ENCODE results near the gene RPN1. TPM values are rescaled to one million over a fixed set of nuclear protein-coding genes. Genes with fewer than 3 reads are reported as not detected.
A peak's percentile ranks its signal among the peaks of the same experiment; 100 is the strongest.

Gene RPN1
- total and polyA plus RNA-seq, 2 of the 13 experiments (the other 11 are each of a cell fraction or from before 2014, with no cell fraction given) = 290 to 342 TPM

DNA sequence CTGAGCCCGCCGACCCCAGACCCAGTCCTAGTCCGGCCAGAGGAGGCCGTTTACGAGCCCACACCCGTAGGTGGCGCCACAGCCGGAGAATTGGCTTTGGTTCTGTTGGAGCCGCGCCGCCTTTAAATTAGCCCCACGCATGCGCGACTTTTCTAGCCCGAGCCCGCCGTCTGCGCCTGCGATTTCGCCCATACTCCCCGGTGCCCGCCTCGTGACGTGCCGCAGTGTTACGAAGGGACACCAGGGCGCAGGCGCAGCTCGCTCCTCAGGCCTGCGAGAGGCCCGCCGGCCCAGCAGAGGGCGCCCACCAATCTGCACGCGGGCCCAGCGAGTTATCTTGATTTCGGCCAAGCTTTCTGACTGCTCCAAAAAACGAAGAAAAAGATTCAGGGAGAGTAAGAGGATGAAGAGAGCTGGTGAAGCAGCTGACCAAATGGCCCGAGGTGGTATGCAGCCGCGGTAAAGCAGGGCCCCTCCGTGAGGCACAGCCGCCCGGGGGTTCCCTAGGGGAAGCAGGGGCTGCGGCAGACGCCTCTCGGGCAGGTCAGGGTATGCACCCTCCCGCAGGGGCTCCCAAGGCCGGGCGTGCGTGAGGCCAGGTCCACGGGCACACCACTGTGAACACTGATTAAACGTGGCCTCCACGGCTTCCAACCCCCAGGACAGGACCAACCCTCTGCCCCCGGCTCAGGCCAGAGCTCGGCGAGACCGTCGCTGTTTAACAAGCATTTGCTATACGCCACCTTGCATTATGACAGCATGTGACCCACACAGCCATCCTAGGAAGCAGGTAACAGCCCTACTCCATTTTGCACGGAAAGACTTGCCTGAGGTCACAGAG is 32.8 kb downstream of the RPN1 start (continued):
- TF ChIP-seq SOX13 (IDR thresholded peaks at IDR 0.05) (no peak), SOX13 (CRISPR knock-in tag; conservative IDR thresholded peaks at IDR 0.05 in 1 of 2, IDR thresholded peaks at IDR 0.05 in 1 of 2) (no peak; a peak in 1 of 4 replicates), AGO2 (optimal IDR thresholded peaks at IDR 0.05; ENCODE audit: low read depth, low read length) (peak; percentile 98), ZNF326 (CRISPR knock-in tag; IDR thresholded peaks at IDR 0.05; ENCODE audit: borderline replicate concordance) (no peak)
- TF ChIP-seq, protein P1, sequence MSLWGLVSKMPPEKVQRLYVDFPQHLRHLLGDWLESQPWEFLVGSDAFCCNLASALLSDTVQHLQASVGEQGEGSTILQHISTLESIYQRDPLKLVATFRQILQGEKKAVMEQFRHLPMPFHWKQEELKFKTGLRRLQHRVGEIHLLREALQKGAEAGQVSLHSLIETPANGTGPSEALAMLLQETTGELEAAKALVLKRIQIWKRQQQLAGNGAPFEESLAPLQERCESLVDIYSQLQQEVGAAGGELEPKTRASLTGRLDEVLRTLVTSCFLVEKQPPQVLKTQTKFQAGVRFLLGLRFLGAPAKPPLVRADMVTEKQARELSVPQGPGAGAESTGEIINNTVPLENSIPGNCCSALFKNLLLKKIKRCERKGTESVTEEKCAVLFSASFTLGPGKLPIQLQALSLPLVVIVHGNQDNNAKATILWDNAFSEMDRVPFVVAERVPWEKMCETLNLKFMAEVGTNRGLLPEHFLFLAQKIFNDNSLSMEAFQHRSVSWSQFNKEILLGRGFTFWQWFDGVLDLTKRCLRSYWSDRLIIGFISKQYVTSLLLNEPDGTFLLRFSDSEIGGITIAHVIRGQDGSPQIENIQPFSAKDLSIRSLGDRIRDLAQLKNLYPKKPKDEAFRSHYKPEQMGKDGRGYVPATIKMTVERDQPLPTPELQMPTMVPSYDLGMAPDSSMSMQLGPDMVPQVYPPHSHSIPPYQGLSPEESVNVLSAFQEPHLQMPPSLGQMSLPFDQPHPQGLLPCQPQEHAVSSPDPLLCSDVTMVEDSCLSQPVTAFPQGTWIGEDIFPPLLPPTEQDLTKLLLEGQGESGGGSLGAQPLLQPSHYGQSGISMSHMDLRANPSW (CRISPR knock-in tag; IDR thresholded peaks at IDR 0.05; ENCODE audit: borderline replicate concordance) = 0 out of 2 replicates have a peak, but pooled peaks have one; percentile 55

DNA sequence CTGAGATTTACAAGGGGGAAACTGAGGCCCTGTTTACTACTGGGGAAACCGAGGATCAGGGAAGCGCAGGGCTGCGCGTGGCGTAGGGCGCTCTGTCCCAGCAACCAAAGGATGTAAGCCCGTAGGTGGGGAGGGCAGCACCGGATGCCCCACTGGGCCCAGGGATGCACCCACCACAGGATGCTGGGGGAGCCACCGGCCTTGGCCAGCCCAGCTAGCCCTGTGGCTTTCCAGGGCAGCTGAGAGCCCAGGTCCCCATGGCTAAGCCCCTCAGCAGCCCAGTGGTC is 33.4 kb downstream of the RPN1 start:
- Histone ChIP-seq H3K36me3 (replicated peaks in 1 of 2; ENCODE audit: control insufficient read depth in 1 of 2, insufficient read depth in 2 of 2, low read length in 2 of 2) (peaks cover 19 to 30% of the 10 kb centered on the region in 2 experiments), H2AFZ (ENCODE audit: low read length) (no peak overlapping the region), H3K9me3 (ENCODE audit: low read length) (no peaks in the 10 kb centered on the region), H3K4me2 (ENCODE audit: low read depth, low read length) (peak overlapping the region; percentile 80), H3K9ac (ENCODE audit: insufficient read depth, low read depth, low read length) (peak overlapping the region; percentile 82), H3K79me2 (ENCODE audit: insufficient read depth, low read length) (no peaks in the 10 kb centered on the region), H3K4me3 (replicated peaks in 1 of 3; ENCODE audit: insufficient read depth in 1 of 3, low read depth in 2 of 3, low read length in 3 of 3) (peak overlapping the region in 2 of 3 experiments; percentile 36 to 83; a peak in 4 of 6 replicates), H4K20me1 (ENCODE audit: insufficient read depth, low read length) (no peaks in the 10 kb centered on the region), H3K27ac (ENCODE audit: extremely low read length, insufficient read depth, low read length) (peak overlapping the region; percentile 48), H3K4me1 (ENCODE audit: insufficient read depth, low read length) (peaks cover 41% of the 10 kb centered on the region), H3K27me3 (ENCODE audit: control insufficient read depth in 1 of 2, insufficient read depth in 2 of 2, low read length in 2 of 2) (no peaks in the 10 kb centered on the region)
- intact Hi-C loops (cut with micrococcal nuclease; ENCODE audit: unreplicated experiment) (loop anchor here (10.0 kb wide), 1 partner anchor 328 kb away; no protein-coding TSS in a partner anchor), in situ Hi-C loops (cut with HindIII; ENCODE audit: extremely low pct_ligation_motif_present, low pct_unique_long_range_greater_than_20kb) (no loop called here)
- CTCF ChIA-PET (ENCODE audit: low intra/inter-chr PET ratio, low total read pairs) = interaction anchor here (0.6 to 1.9 kb wide), 3 partner anchors 177 to 334 kb away, joined by 3 to 8 read pairs (median 4); no protein-coding TSS in a partner anchor
- POLR2A ChIA-PET = interaction anchor here (0.7 to 1.4 kb wide), 5 partner anchors 12 to 262 kb away, joined by 3 to 10 read pairs (median 5); partner anchors contain the start of gene RPN1
- DNase-seq (ENCODE audit: low spot score) (no peak), ATAC-seq (no peak), FAIRE-seq (no peak)
- no CpG with 5 or more reads among the region's 9 CpGs for WGBS (ENCODE audit: low lambda C conversion rate)
- no TSS peak for BruUV-seq (replicated peaks)
- TF ChIP-seq ZNF451 (CRISPR knock-in tag; IDR thresholded peaks at IDR 0.05) (peak; percentile 30; the same call in 1 of the 2 replicates), ZNF629 (CRISPR knock-in tag; conservative IDR thresholded peaks at IDR 0.05) (no peak), EED (CRISPR knock-in tag; IDR thresholded peaks at IDR 0.05) (no peak), ZNF317 (CRISPR knock-in tag; IDR thresholded peaks at IDR 0.05) (no peak), MEF2D (CRISPR knock-in tag; IDR thresholded peaks at IDR 0.05) (0 out of 2 replicates have a peak, but pooled peaks have one; percentile 6), STAT5B (CRISPR knock-in tag; IDR thresholded peaks at IDR 0.05) (no peak), ZBTB7A (CRISPR knock-in tag; IDR thresholded peaks at IDR 0.05) (peak; percentile 80; the same call in 1 of the 2 replicates)
- TF ChIP-seq, protein P2, sequence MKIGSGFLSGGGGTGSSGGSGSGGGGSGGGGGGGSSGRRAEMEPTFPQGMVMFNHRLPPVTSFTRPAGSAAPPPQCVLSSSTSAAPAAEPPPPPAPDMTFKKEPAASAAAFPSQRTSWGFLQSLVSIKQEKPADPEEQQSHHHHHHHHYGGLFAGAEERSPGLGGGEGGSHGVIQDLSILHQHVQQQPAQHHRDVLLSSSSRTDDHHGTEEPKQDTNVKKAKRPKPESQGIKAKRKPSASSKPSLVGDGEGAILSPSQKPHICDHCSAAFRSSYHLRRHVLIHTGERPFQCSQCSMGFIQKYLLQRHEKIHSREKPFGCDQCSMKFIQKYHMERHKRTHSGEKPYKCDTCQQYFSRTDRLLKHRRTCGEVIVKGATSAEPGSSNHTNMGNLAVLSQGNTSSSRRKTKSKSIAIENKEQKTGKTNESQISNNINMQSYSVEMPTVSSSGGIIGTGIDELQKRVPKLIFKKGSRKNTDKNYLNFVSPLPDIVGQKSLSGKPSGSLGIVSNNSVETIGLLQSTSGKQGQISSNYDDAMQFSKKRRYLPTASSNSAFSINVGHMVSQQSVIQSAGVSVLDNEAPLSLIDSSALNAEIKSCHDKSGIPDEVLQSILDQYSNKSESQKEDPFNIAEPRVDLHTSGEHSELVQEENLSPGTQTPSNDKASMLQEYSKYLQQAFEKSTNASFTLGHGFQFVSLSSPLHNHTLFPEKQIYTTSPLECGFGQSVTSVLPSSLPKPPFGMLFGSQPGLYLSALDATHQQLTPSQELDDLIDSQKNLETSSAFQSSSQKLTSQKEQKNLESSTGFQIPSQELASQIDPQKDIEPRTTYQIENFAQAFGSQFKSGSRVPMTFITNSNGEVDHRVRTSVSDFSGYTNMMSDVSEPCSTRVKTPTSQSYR (CRISPR knock-in tag; IDR thresholded peaks at IDR 0.05; ENCODE audit: borderline replicate concordance) = no peak

All from HepG2 (cell line).